ENCODE results near the gene U2SURP.

DNA sequence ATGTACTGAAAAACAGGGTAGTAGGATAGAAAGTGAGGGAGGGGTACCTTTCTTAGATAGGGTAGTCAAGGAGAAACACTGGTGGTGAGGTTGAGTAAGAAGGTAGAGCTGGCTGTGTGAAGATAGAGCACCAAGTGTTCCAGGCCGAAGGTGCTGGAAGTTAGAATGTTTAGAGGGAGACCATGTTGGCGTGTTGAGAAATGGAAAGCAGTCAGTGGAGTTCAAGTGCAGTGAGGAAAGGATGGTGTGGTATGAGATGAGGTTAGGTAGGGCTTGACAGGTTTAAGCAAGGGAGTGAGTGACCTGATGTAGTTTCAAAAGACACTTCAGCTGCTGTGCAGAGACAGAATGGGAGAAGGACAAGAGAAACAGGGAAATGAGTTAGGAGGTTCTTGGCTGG, 64.0 kb downstream of the U2SURP start:
- TF ChIP-seq, protein P1, sequence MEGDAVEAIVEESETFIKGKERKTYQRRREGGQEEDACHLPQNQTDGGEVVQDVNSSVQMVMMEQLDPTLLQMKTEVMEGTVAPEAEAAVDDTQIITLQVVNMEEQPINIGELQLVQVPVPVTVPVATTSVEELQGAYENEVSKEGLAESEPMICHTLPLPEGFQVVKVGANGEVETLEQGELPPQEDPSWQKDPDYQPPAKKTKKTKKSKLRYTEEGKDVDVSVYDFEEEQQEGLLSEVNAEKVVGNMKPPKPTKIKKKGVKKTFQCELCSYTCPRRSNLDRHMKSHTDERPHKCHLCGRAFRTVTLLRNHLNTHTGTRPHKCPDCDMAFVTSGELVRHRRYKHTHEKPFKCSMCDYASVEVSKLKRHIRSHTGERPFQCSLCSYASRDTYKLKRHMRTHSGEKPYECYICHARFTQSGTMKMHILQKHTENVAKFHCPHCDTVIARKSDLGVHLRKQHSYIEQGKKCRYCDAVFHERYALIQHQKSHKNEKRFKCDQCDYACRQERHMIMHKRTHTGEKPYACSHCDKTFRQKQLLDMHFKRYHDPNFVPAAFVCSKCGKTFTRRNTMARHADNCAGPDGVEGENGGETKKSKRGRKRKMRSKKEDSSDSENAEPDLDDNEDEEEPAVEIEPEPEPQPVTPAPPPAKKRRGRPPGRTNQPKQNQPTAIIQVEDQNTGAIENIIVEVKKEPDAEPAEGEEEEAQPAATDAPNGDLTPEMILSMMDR (IDR thresholded peaks at IDR 0.05; ENCODE audit: poor library complexity), result no peak
- TF ChIP-seq EZH2phosphoT487 (IDR thresholded peaks at IDR 0.05; ENCODE audit: low read depth, severe bottlenecking, unreplicated experiment) (no peak), EZH2 (IDR thresholded peaks at IDR 0.05; ENCODE audit: borderline replicate concordance) (no peak)

Measured in hepatocyte (in vitro differentiated cells).